ENCODE results near the gene CABCOCO1.

CABCOCO1 gene

GRCh38 chr10:61761825-61762217, 99.1 kb downstream of the CABCOCO1 start:
- no peaks in the 10 kb centered on the region for H4K20me1 ChIP-seq
- no peaks in the 10 kb centered on the region for H3K36me3 ChIP-seq
- no peak overlapping the region for H3K9ac ChIP-seq
- H3K4me2 ChIP-seq = no peak overlapping the region
- H3K4me3 ChIP-seq = no peak overlapping the region
- H3K27me3 ChIP-seq = no peaks in the 10 kb centered on the region
- peaks cover 13% of the 10 kb centered on the region for H3K4me1 ChIP-seq
- H3K9me3 ChIP-seq = no peaks in the 10 kb centered on the region
- TF ChIP-seq Cebpa-rat (IDR thresholded peaks at IDR 0.05) = no peak
- no peak overlapping the region for H3K27ac ChIP-seq

GRCh38 chr10:61763778-61764177, 101.0 kb downstream of the CABCOCO1 start:
- Histone ChIP-seq H3K27ac (no peak overlapping the region), H4K20me1 (no peaks in the 10 kb centered on the region), H3K4me3 (no peak overlapping the region), H3K36me3 (no peaks in the 10 kb centered on the region), H3K4me1 (peaks cover 14% of the 10 kb centered on the region), H3K27me3 (no peaks in the 10 kb centered on the region), H3K9ac (no peak overlapping the region), H3K9me3 (no peaks in the 10 kb centered on the region), H3K4me2 (no peak overlapping the region)
- no peak for TF ChIP-seq Cebpa-rat (IDR thresholded peaks at IDR 0.05)

GRCh38 chr10:61764486-61764885, 101.8 kb downstream of the CABCOCO1 start:
- Histone ChIP-seq H3K27me3 (no peaks in the 10 kb centered on the region), H4K20me1 (no peaks in the 10 kb centered on the region), H3K27ac (no peak overlapping the region), H3K4me3 (no peak overlapping the region), H3K36me3 (no peaks in the 10 kb centered on the region), H3K4me2 (no peak overlapping the region), H3K9me3 (no peaks in the 10 kb centered on the region), H3K9ac (no peak overlapping the region), H3K4me1 (peaks cover 14% of the 10 kb centered on the region)
- TF ChIP-seq Cebpa-rat (IDR thresholded peaks at IDR 0.05) = no peak

- no peaks in the 10 kb centered on the region for H3K36me3 ChIP-seq
- H3K4me3 ChIP-seq = no peak overlapping the region
- H3K9me3 ChIP-seq = no peaks in the 10 kb centered on the region
- no peak overlapping the region for H3K9ac ChIP-seq
- TF ChIP-seq Cebpa-rat (IDR thresholded peaks at IDR 0.05) = no peak
- peak overlapping the region; percentile 0; the same call in 1 of the 2 replicates for H3K4me2 ChIP-seq
- H3K27ac ChIP-seq = no peak overlapping the region
- peaks cover 14% of the 10 kb centered on the region for H3K4me1 ChIP-seq
- no peaks in the 10 kb centered on the region for H4K20me1 ChIP-seq
- H3K27me3 ChIP-seq = no peaks in the 10 kb centered on the region
Measured at GRCh38 chr10:61765176-61766087, 102.7 kb downstream of the CABCOCO1 start.

GRCh38 chr10:61766927-61767326, 104.2 kb downstream of the CABCOCO1 start:
- no peak overlapping the region for H3K4me3 ChIP-seq
- H4K20me1 ChIP-seq = no peaks in the 10 kb centered on the region
- peaks cover 14% of the 10 kb centered on the region for H3K4me1 ChIP-seq
- no peak overlapping the region for H3K9ac ChIP-seq
- no peaks in the 10 kb centered on the region for H3K36me3 ChIP-seq
- H3K4me2 ChIP-seq = no peak overlapping the region
- no peaks in the 10 kb centered on the region for H3K27me3 ChIP-seq
- no peak for TF ChIP-seq Cebpa-rat (IDR thresholded peaks at IDR 0.05)
- H3K27ac ChIP-seq = no peak overlapping the region
- H3K9me3 ChIP-seq = no peaks in the 10 kb centered on the region

- H4K20me1 ChIP-seq = no peaks in the 10 kb centered on the region
- no peaks in the 10 kb centered on the region for H3K36me3 ChIP-seq
- no peak overlapping the region for H3K4me2 ChIP-seq
- no peaks in the 10 kb centered on the region for H3K9me3 ChIP-seq
- no peak for TF ChIP-seq Cebpa-rat (IDR thresholded peaks at IDR 0.05)
- no peak overlapping the region for H3K4me3 ChIP-seq
- no peaks in the 10 kb centered on the region for H3K27me3 ChIP-seq
- no peak overlapping the region for H3K27ac ChIP-seq
- no peak overlapping the region for H3K9ac ChIP-seq
- no peaks in the 10 kb centered on the region for H3K4me1 ChIP-seq
Measured at GRCh38 chr10:61774031-61774430, 111.3 kb downstream of the CABCOCO1 start.

- Histone ChIP-seq H3K4me2 (no peak overlapping the region), H3K4me1 (no peaks in the 10 kb centered on the region), H3K36me3 (no peaks in the 10 kb centered on the region), H3K27ac (no peak overlapping the region), H3K27me3 (no peaks in the 10 kb centered on the region), H3K4me3 (no peak overlapping the region), H3K9me3 (no peaks in the 10 kb centered on the region), H3K9ac (no peak overlapping the region), H4K20me1 (no peaks in the 10 kb centered on the region)
- no peak for TF ChIP-seq Cebpa-rat (IDR thresholded peaks at IDR 0.05)
Measured at GRCh38 chr10:61775111-61775510, 112.4 kb downstream of the CABCOCO1 start.

- no peaks in the 10 kb centered on the region for H3K4me1 ChIP-seq
- TF ChIP-seq Cebpa-rat (IDR thresholded peaks at IDR 0.05) = no peak
Measured at GRCh38 chr10:61776615-61777266, 114.0 kb downstream of the CABCOCO1 start.

GRCh38 chr10:61778137-61778536, 115.4 kb downstream of the CABCOCO1 start:
- H3K4me2 ChIP-seq = no peak overlapping the region
- TF ChIP-seq Cebpa-rat (IDR thresholded peaks at IDR 0.05) = no peak
- H3K27me3 ChIP-seq = no peaks in the 10 kb centered on the region
- no peak overlapping the region for H3K27ac ChIP-seq
- no peak overlapping the region for H3K4me3 ChIP-seq
- H4K20me1 ChIP-seq = no peaks in the 10 kb centered on the region
- H3K9ac ChIP-seq = no peak overlapping the region
- H3K36me3 ChIP-seq = no peaks in the 10 kb centered on the region
- no peaks in the 10 kb centered on the region for H3K4me1 ChIP-seq
- no peaks in the 10 kb centered on the region for H3K9me3 ChIP-seq

More at GRCh38 chr10:61776615-61777266, 114.0 kb downstream of the CABCOCO1 start:
- no peaks in the 10 kb centered on the region for H4K20me1 ChIP-seq
- H3K36me3 ChIP-seq = no peaks in the 10 kb centered on the region
- H3K9ac ChIP-seq = no peak overlapping the region
- H3K4me3 ChIP-seq = no peak overlapping the region
- no peak overlapping the region for H3K27ac ChIP-seq
- H3K4me2 ChIP-seq = no peak overlapping the region
- no peaks in the 10 kb centered on the region for H3K9me3 ChIP-seq
- no peaks in the 10 kb centered on the region for H3K27me3 ChIP-seq

GRCh38 chr10:61779276-61779675, 116.5 kb downstream of the CABCOCO1 start:
- H3K36me3 ChIP-seq = no peaks in the 10 kb centered on the region
- no peak for TF ChIP-seq Cebpa-rat (IDR thresholded peaks at IDR 0.05)
- H3K4me1 ChIP-seq = no peaks in the 10 kb centered on the region
- H3K4me3 ChIP-seq = no peak overlapping the region
- H3K9me3 ChIP-seq = no peaks in the 10 kb centered on the region
- no peaks in the 10 kb centered on the region for H4K20me1 ChIP-seq
- no peaks in the 10 kb centered on the region for H3K27me3 ChIP-seq
- no peak overlapping the region for H3K27ac ChIP-seq
- H3K9ac ChIP-seq = no peak overlapping the region
- H3K4me2 ChIP-seq = no peak overlapping the region

All from BLaER1 (cell line).